ENCODE data around the gene BATF.

BATF gene

GRCh38 chr14:75522983-75523318 is 682 bp downstream of the BATF start (continued):
- no peak for TF ChIP-seq ZSCAN18 (tag by site-specific recombination; IDR thresholded peaks at IDR 0.05)
- TF ChIP-seq KLF1 (tag by site-specific recombination; IDR thresholded peaks at IDR 0.05), result no peak
- TF ChIP-seq, protein P1, sequence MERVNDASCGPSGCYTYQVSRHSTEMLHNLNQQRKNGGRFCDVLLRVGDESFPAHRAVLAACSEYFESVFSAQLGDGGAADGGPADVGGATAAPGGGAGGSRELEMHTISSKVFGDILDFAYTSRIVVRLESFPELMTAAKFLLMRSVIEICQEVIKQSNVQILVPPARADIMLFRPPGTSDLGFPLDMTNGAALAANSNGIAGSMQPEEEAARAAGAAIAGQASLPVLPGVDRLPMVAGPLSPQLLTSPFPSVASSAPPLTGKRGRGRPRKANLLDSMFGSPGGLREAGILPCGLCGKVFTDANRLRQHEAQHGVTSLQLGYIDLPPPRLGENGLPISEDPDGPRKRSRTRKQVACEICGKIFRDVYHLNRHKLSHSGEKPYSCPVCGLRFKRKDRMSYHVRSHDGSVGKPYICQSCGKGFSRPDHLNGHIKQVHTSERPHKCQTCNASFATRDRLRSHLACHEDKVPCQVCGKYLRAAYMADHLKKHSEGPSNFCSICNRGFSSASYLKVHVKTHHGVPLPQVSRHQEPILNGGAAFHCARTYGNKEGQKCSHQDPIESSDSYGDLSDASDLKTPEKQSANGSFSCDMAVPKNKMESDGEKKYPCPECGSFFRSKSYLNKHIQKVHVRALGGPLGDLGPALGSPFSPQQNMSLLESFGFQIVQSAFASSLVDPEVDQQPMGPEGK (tag by site-specific recombination; IDR thresholded peaks at IDR 0.05), result no peak
- TF ChIP-seq HOXA7 (CRISPR knock-in tag; IDR thresholded peaks at IDR 0.05; ENCODE audit: borderline replicate concordance), result no peak
- TF ChIP-seq ZNF174 (tag by site-specific recombination; IDR thresholded peaks at IDR 0.05), result no peak
- TF ChIP-seq ZNF10 (tag by site-specific recombination; IDR thresholded peaks at IDR 0.05), result no peak
- TF ChIP-seq ZFP41 (tag by site-specific recombination; IDR thresholded peaks at IDR 0.05; ENCODE audit: borderline replicate concordance), result no peak

DNA sequence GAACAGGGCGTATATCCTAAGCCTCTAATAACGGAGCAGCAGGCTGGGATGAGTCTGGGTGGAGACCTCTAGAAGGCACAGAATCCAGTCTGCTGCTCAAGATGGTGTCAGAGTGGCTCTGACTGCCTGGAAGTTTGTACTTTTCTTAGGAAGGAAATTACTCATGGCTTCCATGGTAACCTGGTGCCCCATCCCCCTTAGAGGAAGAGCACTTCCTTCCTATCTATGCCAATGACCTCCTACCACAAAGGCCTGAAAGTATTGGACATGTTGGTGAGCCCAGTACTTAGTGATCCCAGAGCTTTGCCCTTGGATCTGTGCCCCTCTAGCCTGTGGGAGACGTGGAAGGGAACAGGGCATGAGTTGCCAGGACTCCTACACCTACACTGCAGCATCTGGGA is 1.5 kb downstream of the BATF start:
- CTCF ChIA-PET, result no interaction called here
- TF ChIP-seq KLF8 (tag by site-specific recombination; IDR thresholded peaks at IDR 0.05) (no peak), ZNF146 (tag by site-specific recombination; IDR thresholded peaks at IDR 0.05) (no peak), TCF7L2 (IDR thresholded peaks at IDR 0.05; ENCODE audit: borderline replicate concordance, low read depth, low read length) (no peak)
- TF ChIP-seq, protein P2, sequence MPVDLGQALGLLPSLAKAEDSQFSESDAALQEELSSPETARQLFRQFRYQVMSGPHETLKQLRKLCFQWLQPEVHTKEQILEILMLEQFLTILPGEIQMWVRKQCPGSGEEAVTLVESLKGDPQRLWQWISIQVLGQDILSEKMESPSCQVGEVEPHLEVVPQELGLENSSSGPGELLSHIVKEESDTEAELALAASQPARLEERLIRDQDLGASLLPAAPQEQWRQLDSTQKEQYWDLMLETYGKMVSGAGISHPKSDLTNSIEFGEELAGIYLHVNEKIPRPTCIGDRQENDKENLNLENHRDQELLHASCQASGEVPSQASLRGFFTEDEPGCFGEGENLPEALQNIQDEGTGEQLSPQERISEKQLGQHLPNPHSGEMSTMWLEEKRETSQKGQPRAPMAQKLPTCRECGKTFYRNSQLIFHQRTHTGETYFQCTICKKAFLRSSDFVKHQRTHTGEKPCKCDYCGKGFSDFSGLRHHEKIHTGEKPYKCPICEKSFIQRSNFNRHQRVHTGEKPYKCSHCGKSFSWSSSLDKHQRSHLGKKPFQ (tag by site-specific recombination; IDR thresholded peaks at IDR 0.05), result no peak
- H3K36me3 ChIP-seq (ENCODE audit: control insufficient read depth in 2 of 2, insufficient read depth in 1 of 2, low read length in 2 of 2), result no peaks in the 10 kb centered on the region
- POLR2A ChIA-PET, result no interaction called here
- H3K27ac ChIP-seq (ENCODE audit: extremely low read depth, low read depth, low read length), result no peak overlapping the region
- no peaks in the 10 kb centered on the region for H3K9me3 ChIP-seq (ENCODE audit: control insufficient read depth, insufficient read depth, low read depth, low read length)
- no peak overlapping the region for H3K4me3 ChIP-seq (ENCODE audit: low read depth, low read length)
- no peaks in the 10 kb centered on the region for H3K4me1 ChIP-seq (ENCODE audit: control insufficient read depth, insufficient read depth, low read length)

GRCh38 chr14:75525969-75526368 is 3.7 kb downstream of the BATF start:
- POLR2A ChIA-PET, result no interaction called here
- no peak overlapping the region for H3K27ac ChIP-seq (ENCODE audit: extremely low read depth, low read depth, low read length)
- CTCF ChIA-PET, result interaction anchor here (0.5 to 3.9 kb wide), 6 partner anchors 8 to 383 kb away, joined by 3 to 14 read pairs (median 3); no protein-coding TSS in a partner anchor
- no peaks in the 10 kb centered on the region for H3K4me1 ChIP-seq (ENCODE audit: control insufficient read depth, insufficient read depth, low read length)
- H3K9me3 ChIP-seq (ENCODE audit: control insufficient read depth, insufficient read depth, low read depth, low read length), result no peaks in the 10 kb centered on the region
- no peaks in the 10 kb centered on the region for H3K36me3 ChIP-seq (ENCODE audit: control insufficient read depth in 2 of 2, insufficient read depth in 1 of 2, low read length in 2 of 2)
- no peak overlapping the region for H3K4me3 ChIP-seq (ENCODE audit: low read depth, low read length)
- no peak for TF ChIP-seq ZNF146 (tag by site-specific recombination; IDR thresholded peaks at IDR 0.05)
- TF ChIP-seq ZNF518A (tag by site-specific recombination; conservative IDR thresholded peaks at IDR 0.05; ENCODE audit: low read depth), result no peak
- TF ChIP-seq SETDB1 (IDR thresholded peaks at IDR 0.05; ENCODE audit: insufficient read length, low read length), result no peak
- TF ChIP-seq ZIC2 (tag by site-specific recombination; IDR thresholded peaks at IDR 0.05), result no peak
- TF ChIP-seq TSHZ1 (tag by site-specific recombination; IDR thresholded peaks at IDR 0.05; ENCODE audit: borderline replicate concordance), result no peak
- no peak for TF ChIP-seq ZNF157 (tag by site-specific recombination; IDR thresholded peaks at IDR 0.05)
- TF ChIP-seq, protein P3, sequence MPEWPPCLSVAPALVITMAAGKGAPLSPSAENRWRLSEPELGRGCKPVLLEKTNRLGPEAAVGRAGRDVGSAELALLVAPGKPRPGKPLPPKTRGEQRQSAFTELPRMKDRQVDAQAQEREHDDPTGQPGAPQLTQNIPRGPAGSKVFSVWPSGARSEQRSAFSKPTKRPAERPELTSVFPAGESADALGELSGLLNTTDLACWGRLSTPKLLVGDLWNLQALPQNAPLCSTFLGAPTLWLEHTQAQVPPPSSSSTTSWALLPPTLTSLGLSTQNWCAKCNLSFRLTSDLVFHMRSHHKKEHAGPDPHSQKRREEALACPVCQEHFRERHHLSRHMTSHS (tag by site-specific recombination; IDR thresholded peaks at IDR 0.05), result no peak
- no peak for TF ChIP-seq ZNF266 (tag by site-specific recombination; IDR thresholded peaks at IDR 0.05; ENCODE audit: low read depth)
